ENCODE data around the gene MPHOSPH10.

The MPHOSPH10 gene

GRCh38 chr2:71126957-71127356 lies 3.5 kb upstream of the MPHOSPH10 start:
- peaks cover under 1% of the 10 kb centered on the region; the same call in 1 of the 2 replicates for H4K20me1 ChIP-seq (ENCODE audit: insufficient read depth, low read length)
- no peak overlapping the region for H3K27ac ChIP-seq (ENCODE audit: low read length)
- ATAC-seq (ENCODE audit: insufficient read depth, low read depth) (no peak), DNase-seq (no peak)
- no peak overlapping the region for H3K9ac ChIP-seq (ENCODE audit: low read depth, low read length)
- H3K9me3 ChIP-seq (ENCODE audit: insufficient read depth, low read length, severe bottlenecking) = no peaks in the 10 kb centered on the region
- no peak overlapping the region for H3K4me3 ChIP-seq (ENCODE audit: low read depth in 1 of 2, low read length in 2 of 2)
- TF ChIP-seq EZH2 (IDR thresholded peaks at IDR 0.05; ENCODE audit: borderline replicate concordance, low read depth, low read length, severe bottlenecking) = no peak
- no peak for TF ChIP-seq CTCF (IDR thresholded peaks at IDR 0.05; ENCODE audit: borderline replicate concordance, extremely low read depth, low read length, poor library complexity, severe bottlenecking)
- no peaks in the 10 kb centered on the region for H3K27me3 ChIP-seq (ENCODE audit: insufficient read depth, low read length, poor library complexity)
- no peak overlapping the region for H3K4me2 ChIP-seq (ENCODE audit: insufficient read depth, low read length)
- peaks cover 21% of the 10 kb centered on the region for H3K36me3 ChIP-seq (ENCODE audit: insufficient read depth, low read length)
- peaks cover 32% of the 10 kb centered on the region for H3K4me1 ChIP-seq (ENCODE audit: insufficient read depth, low read length)
- peaks cover 48% of the 10 kb centered on the region for H3K79me2 ChIP-seq (ENCODE audit: insufficient read depth, low read length)
- no peak overlapping the region for H2AFZ ChIP-seq (ENCODE audit: low read depth, low read length)

GRCh38 chr2:71129114-71129901 lies 1.1 kb upstream of the MPHOSPH10 start:
- Histone ChIP-seq H3K9ac (ENCODE audit: low read depth, low read length) (peak overlapping the region; percentile 96), H3K9me3 (ENCODE audit: insufficient read depth, low read length, severe bottlenecking) (no peaks in the 10 kb centered on the region), H2AFZ (ENCODE audit: low read depth, low read length) (peak overlapping the region; percentile 100), H3K27me3 (ENCODE audit: insufficient read depth, low read length, poor library complexity) (no peaks in the 10 kb centered on the region), H3K4me3 (ENCODE audit: low read depth in 1 of 2, low read length in 2 of 2) (peak overlapping the region; percentile 74 to 100), H4K20me1 (ENCODE audit: insufficient read depth, low read length) (peaks cover 10% of the 10 kb centered on the region; the same call in 1 of the 2 replicates), H3K27ac (ENCODE audit: low read length) (peak overlapping the region; percentile 97), H3K4me1 (ENCODE audit: insufficient read depth, low read length) (peaks cover 43% of the 10 kb centered on the region), H3K79me2 (ENCODE audit: insufficient read depth, low read length) (peaks cover 69% of the 10 kb centered on the region), H3K4me2 (ENCODE audit: insufficient read depth, low read length) (peak overlapping the region; percentile 74), H3K36me3 (ENCODE audit: insufficient read depth, low read length) (peaks cover 27% of the 10 kb centered on the region)
- DNase-seq (no peak), ATAC-seq (ENCODE audit: insufficient read depth, low read depth) (no peak)
- TF ChIP-seq CTCF (IDR thresholded peaks at IDR 0.05; ENCODE audit: borderline replicate concordance, extremely low read depth, low read length, poor library complexity, severe bottlenecking) (no peak), EZH2 (IDR thresholded peaks at IDR 0.05; ENCODE audit: borderline replicate concordance, low read depth, low read length, severe bottlenecking) (no peak)

GRCh38 chr2:71129902-71130151 lies 607 bp upstream of the MPHOSPH10 start:
- peak; percentile 61 for ATAC-seq (ENCODE audit: insufficient read depth, low read depth)
- Histone ChIP-seq H4K20me1 (ENCODE audit: insufficient read depth, low read length) (peaks cover 10% of the 10 kb centered on the region; the same call in 1 of the 2 replicates), H3K79me2 (ENCODE audit: insufficient read depth, low read length) (peaks cover 69% of the 10 kb centered on the region), H2AFZ (ENCODE audit: low read depth, low read length) (peak overlapping the region; percentile 100), H3K27ac (ENCODE audit: low read length) (peak overlapping the region; percentile 97), H3K36me3 (ENCODE audit: insufficient read depth, low read length) (peaks cover 32% of the 10 kb centered on the region), H3K27me3 (ENCODE audit: insufficient read depth, low read length, poor library complexity) (no peaks in the 10 kb centered on the region), H3K9ac (ENCODE audit: low read depth, low read length) (peak overlapping the region; percentile 96), H3K4me1 (ENCODE audit: insufficient read depth, low read length) (peaks cover 43% of the 10 kb centered on the region), H3K4me2 (ENCODE audit: insufficient read depth, low read length) (peak overlapping the region; percentile 74), H3K4me3 (ENCODE audit: low read depth in 1 of 2, low read length in 2 of 2) (peak overlapping the region; percentile 74 to 100), H3K9me3 (ENCODE audit: insufficient read depth, low read length, severe bottlenecking) (no peaks in the 10 kb centered on the region)
- DNase-seq = no peak
- TF ChIP-seq EZH2 (IDR thresholded peaks at IDR 0.05; ENCODE audit: borderline replicate concordance, low read depth, low read length, severe bottlenecking) = no peak
- TF ChIP-seq CTCF (IDR thresholded peaks at IDR 0.05; ENCODE audit: borderline replicate concordance, extremely low read depth, low read length, poor library complexity, severe bottlenecking) = no peak

Measured in DND-41 (cell line).